B cell (primary cell): ENCODE data around the gene AXIN1. TPM values are rescaled to one million over a fixed set of nuclear protein-coding genes. Genes with fewer than 3 reads are reported as not detected.

Experiments
- ATAC-seq: fragments of 200-7000 bp; cut with Tn5 transposase; one replicate; pipeline ENCODE4 v1.10.0; 2021; ENCODE audit warnings: low read depth, mild to moderate bottlenecking, moderate number of reproducible peaks, moderate library complexity
- CTCF ChIA-PET: fragments of 350-600 bp; sonication (Branson Sonifier 250); formaldehyde crosslinking; loops from one replicate; lab custom pipeline; 2021; ENCODE audit warnings: antibody characterized with exemption, inconsistent platforms; lab: Charles Lee
- POLR2A ChIA-PET: fragments of 350-600 bp; sonication (Branson Sonifier 250); formaldehyde crosslinking; loops from one replicate; lab custom pipeline; 2021; ENCODE audit warnings: antibody characterized with exemption; lab: Charles Lee
- DNase-seq: peaks from one replicate; pipeline ENCODE4 v3.0.0; 2013
- H2AFZ ChIP-seq: 2 replicates; pipeline ENCODE4 v1.6.1; 2012; ENCODE audit warnings: mild to moderate bottlenecking, low read depth, low read length; ENCODE audit not compliant: insufficient read depth, poor library complexity, severe bottlenecking
- H3K27ac ChIP-seq, 2 donors: 1 replicate in 1 of 2; 2 replicates in 1 of 2; pipeline ENCODE4 v1.5.1; 2012 to 2013; ENCODE audit warnings: low read length in 2 of 2, mild to moderate bottlenecking in 2 of 2, moderate library complexity in 1 of 2
- H3K27me3 ChIP-seq, 4 experiments: fragments of 200-600 bp in 1 of 4; sonication (generic) in 1 of 4; replicated peaks in 1 of 4; 1 replicate in 2 of 4; 2 replicates in 2 of 4; pipeline versions ENCODE4 v1.6.1 to v1.7.0; 2013 to 2016; ENCODE audit warnings: low read length in 3 of 4, mild to moderate bottlenecking in 2 of 4, mixed read lengths in 1 of 4, moderate library complexity in 1 of 4; ENCODE audit not compliant: insufficient read depth in 4 of 4, control insufficient read depth in 3 of 4; ENCODE audit errors: control extremely low read depth in 1 of 4
- H3K36me3 ChIP-seq, 2 experiments: replicated peaks in 1 of 2; 1 replicate in 1 of 2; 2 replicates in 1 of 2; pipeline versions ENCODE4 v1.6.1 to v1.7.1; 2013; ENCODE audit warnings: low read length in 1 of 2; ENCODE audit not compliant: insufficient read depth in 2 of 2, control insufficient read depth in 1 of 2; ENCODE audit errors: control extremely low read depth in 1 of 2, extremely low read depth in 1 of 2
- H3K4me1 ChIP-seq, 2 donors: fragments of 200-600 bp in 1 of 2; sonication (generic) in 1 of 2; 1 replicate in 1 of 2; 2 replicates in 1 of 2; pipeline versions ENCODE4 v1.5.1 to v1.6.1; 2013 to 2017; ENCODE audit warnings: low read length in 2 of 2; ENCODE audit not compliant: control insufficient read depth in 2 of 2, insufficient read depth in 2 of 2
- H3K4me2 ChIP-seq: replicated peaks from 2 replicates; pipeline ENCODE3; 2012; ENCODE audit warnings: mild to moderate bottlenecking, low read depth, low read length; ENCODE audit not compliant: poor library complexity, severe bottlenecking
- H3K4me3 ChIP-seq, 5 experiments: fragments of 200-600 bp in 1 of 5; sonication (generic) in 1 of 5; 1 replicate in 3 of 5; 2 replicates in 2 of 5; pipeline versions ENCODE4 v1.5.1 to v1.7.0; 2011 to 2016; ENCODE audit warnings: low read length in 4 of 5, mild to moderate bottlenecking in 4 of 5, low read depth in 2 of 5, control low read depth in 1 of 5, moderate library complexity in 1 of 5; ENCODE audit not compliant: insufficient read depth in 1 of 5; ENCODE audit errors: control extremely low read depth in 1 of 5, extremely low read depth in 1 of 5
- H3K79me2 ChIP-seq: fragments of 200-600 bp; sonication (generic); one replicate; pipeline ENCODE4 v1.6.0; 2016; ENCODE audit warnings: low read length; ENCODE audit not compliant: control insufficient read depth, insufficient read depth
- H3K9ac ChIP-seq: fragments of 200-600 bp; sonication (generic); 2 replicates; pipeline ENCODE4 v1.6.1; 2017; ENCODE audit warnings: mild to moderate bottlenecking, low read length, moderate library complexity
- H3K9me3 ChIP-seq, 3 donors: one replicate each; pipeline versions ENCODE4 v1.6.1 to v1.7.1; 2013; ENCODE audit warnings: low read length in 2 of 3; ENCODE audit not compliant: control insufficient read depth in 2 of 3, insufficient read depth in 1 of 3; ENCODE audit errors: control extremely low read depth in 1 of 3
- H4K20me1 ChIP-seq: 2 replicates; pipeline ENCODE4 v1.6.0; 2012; ENCODE audit warnings: mild to moderate bottlenecking, low read length; ENCODE audit not compliant: insufficient read depth, control insufficient read depth, poor library complexity, severe bottlenecking
- H3K27ac Mint-ChIP-seq: one replicate; pipeline ENCODE4 v1.8.0; 2021; ENCODE audit warnings: mixed read lengths
- H3K27me3 Mint-ChIP-seq: one replicate; pipeline ENCODE4 v1.8.0; 2021; ENCODE audit warnings: mixed read lengths
- H3K4me1 Mint-ChIP-seq: one replicate; pipeline ENCODE4 v1.8.0; 2021; ENCODE audit warnings: mixed read lengths
- H3K4me3 Mint-ChIP-seq: one replicate; pipeline ENCODE4 v1.8.0; 2021; ENCODE audit warnings: mixed read lengths
- H3K9me3 Mint-ChIP-seq: one replicate; pipeline ENCODE4 v1.8.0; 2022; ENCODE audit warnings: mixed read lengths; ENCODE audit not compliant: insufficient read depth
- CTCF ChIP-seq: fragments of 200-600 bp; IDR thresholded peaks from one replicate; pipeline ENCODE4 v1.8.0; 2022; ENCODE audit warnings: antibody characterized with exemption, mild to moderate bottlenecking
- EZH2 ChIP-seq: IDR thresholded peaks from 2 replicates; pipeline ENCODE4 v1.6.1; 2012; ENCODE audit warnings: borderline replicate concordance, low read depth, mild to moderate bottlenecking, moderate library complexity, low read length; ENCODE audit not compliant: insufficient read depth, poor library complexity, severe bottlenecking
- WGBS: methylation state at CpG from one replicate; pipeline ENCODE4 v1.1.5; 2013; ENCODE audit warnings: missing lambda C conversion rate; ENCODE audit not compliant: insufficient coverage; 5-methylcytosine and 5-hydroxymethylcytosine counted together
- intact Hi-C: fragments of 100-400 bp; cut with micrococcal nuclease; formaldehyde crosslinking; loops from one replicate; pipeline ENCODE4 v1.10.0; 2022
- polyA plus RNA-seq: library from polyadenylated mRNA; depleted of rRNA; stranded (reverse); fragments of >200 nt; gene quantifications from 2 replicates; pipeline ENCODE4 v1.2.3, GENCODE V29; 2012
- total RNA-seq, 2 donors: library from RNA; stranded (reverse); fragments of 120-200 nt in 1 of 2; gene quantifications; 1 replicate in 1 of 2; 2 replicates in 1 of 2; pipeline versions ENCODE4 v1.2.3 to v1.2.4, GENCODE V29; 2013 to 2022

Gene AXIN1
- total and polyA plus RNA-seq, 2 donors (not counting 1 experiment from before 2014, with no cell fraction given): 39.0 to 40.8 TPM

- Mint-ChIP-seq H3K27me3 (no peaks in the 10 kb centered on the region), H3K27ac (no peak overlapping the region)
Observed at GRCh38 chr16:284204-285120, 68.1 kb downstream of the AXIN1 start.

More at GRCh38 chr16:284204-285120, 68.1 kb downstream of the AXIN1 start:
- Histone ChIP-seq H3K27me3 (peaks cover 0 to 18% (median 3%) of the 10 kb centered on the region in 4 experiments), H3K9me3 (peaks cover 0 to 6% (median 0%) of the 10 kb centered on the region in 3 donors), H3K9ac (no peak overlapping the region), H3K4me2 (no peak overlapping the region), H3K79me2 (no peaks in the 10 kb centered on the region), H3K4me3 (no peak overlapping the region), H3K36me3 (peaks cover 0 to 13% of the 10 kb centered on the region in 2 experiments), H3K4me1 (peaks cover 0 to 7% of the 10 kb centered on the region in 2 donors), H4K20me1 (no peaks in the 10 kb centered on the region), H3K27ac (no peak overlapping the region), H2AFZ (no peak overlapping the region)
- Mint-ChIP-seq H3K9me3 (no peaks in the 10 kb centered on the region), H3K4me1 (no peaks in the 10 kb centered on the region), H3K4me3 (no peak overlapping the region)
- intact Hi-C loops: no loop called here
- POLR2A ChIA-PET: interaction anchor here (0.7 kb wide), 1 partner anchor 14 kb away, joined by 4 read pairs; no protein-coding TSS in a partner anchor
- TF ChIP-seq CTCF: no peak
- TF ChIP-seq EZH2: no peak
- WGBS: 95% methylated on average over 52 of the region's 52 CpGs
- CTCF ChIA-PET: no interaction called here
- ATAC-seq (no peak), DNase-seq (no peak)
